NCI-H460 (cell line): ENCODE results near the gene NDRG2. TPM values are rescaled to one million over a fixed set of nuclear protein-coding genes. Genes with fewer than 3 reads are reported as not detected.

Experiments
- DNase-seq: peaks from one replicate; pipeline ENCODE4 v3.0.0-alpha.2; 2016; ENCODE audit warnings: low read depth; ENCODE audit errors: extremely low read depth
- polyA plus RNA-seq: library from polyadenylated mRNA; depleted of rRNA; stranded (reverse); fragments of >200 nt; gene quantifications from 2 replicates; pipeline ENCODE4 v1.2.3, GENCODE V29; 2014; cell fraction: nucleus; rRNA removed
- total RNA-seq: library from RNA; depleted of rRNA; stranded (reverse); fragments of >200 nt; shearing (Covaris generic); gene quantifications from 2 replicates; pipeline ENCODE4 v1.2.3, GENCODE V29; 2014; rRNA removed

NDRG2 gene
- 3.4 and 5.0 TPM in 2 replicates for total RNA-seq
- 13.1 and 23.4 TPM in 2 replicates for polyA plus RNA-seq

GRCh38 chr14:21024585-21025370, at the start of gene NDRG2:
TSS of gene NDRG2 (minus strand) at chr14:21025061. CDS start at chr14:21023315, 1,746 bp downstream.
- DNase-seq: peak; percentile 31

GRCh38 chr14:21073921-21074320, 49.1 kb upstream of the NDRG2 start:
- no peak for DNase-seq

- DNase-seq: no peak
Measured at GRCh38 chr14:21072781-21073339, 48.0 kb upstream of the NDRG2 start.

GRCh38 chr14:21072031-21072473, 47.2 kb upstream of the NDRG2 start:
- no peak for DNase-seq

GRCh38 chr14:21071225-21072030, 46.6 kb upstream of the NDRG2 start:
- no peak for DNase-seq

- no peak for DNase-seq
Measured at GRCh38 chr14:21070610-21071224, 45.9 kb upstream of the NDRG2 start.

GRCh38 chr14:21070083-21070609, 45.3 kb upstream of the NDRG2 start, which contains the start of gene ARHGEF40:
TSS of gene ARHGEF40 (plus strand) at chr14:21070304. CDS start at chr14:21070397, 93 bp downstream.
- DNase-seq: peak; percentile 39

- DNase-seq: no peak
Measured at GRCh38 chr14:21069388-21070082, 44.7 kb upstream of the NDRG2 start.

GRCh38 chr14:21068521-21069387, 43.9 kb upstream of the NDRG2 start:
- DNase-seq: peak; percentile 58

- DNase-seq: peak; percentile 19
Measured at GRCh38 chr14:21066882-21067502, 42.1 kb upstream of the NDRG2 start.

GRCh38 chr14:21063479-21063878, 38.6 kb upstream of the NDRG2 start:
- no peak for DNase-seq

- DNase-seq: no peak
Measured at GRCh38 chr14:21061347-21061668, 36.4 kb upstream of the NDRG2 start.

GRCh38 chr14:21060614-21061346, 35.9 kb upstream of the NDRG2 start:
- no peak for DNase-seq

GRCh38 chr14:21059842-21060613, 35.2 kb upstream of the NDRG2 start:
- DNase-seq: no peak

- DNase-seq: no peak
Measured at GRCh38 chr14:21058903-21059302, 34.0 kb upstream of the NDRG2 start.

- DNase-seq: no peak
Measured at GRCh38 chr14:21057803-21058675, 33.2 kb upstream of the NDRG2 start, which contains the start of gene RNASE8. TSS of gene RNASE8 (plus strand) at chr14:21057822. CDS start at chr14:21057893, 71 bp downstream.
